Myocyte (in vitro differentiated cells): ENCODE results near the gene NUDT16. TPM values are rescaled to one million over a fixed set of nuclear protein-coding genes. Genes with fewer than 3 reads are reported as not detected.
A peak's percentile ranks its signal among the peaks of the same experiment; 100 is the strongest.
"Not testable (repeated sequence)": the region's sequence is repeated elsewhere in the genome, so short reads cannot be mapped to it uniquely, and the experiment has no call there.

Experiments used
- DNase-seq: peaks from one replicate; pipeline ENCODE4 v3.0.0-alpha.2; 2012; ENCODE audit warnings: low read depth
- polyA plus RNA-seq: library from polyadenylated mRNA; unstranded; fragments of >200 nt; gene quantifications from one replicate; pipeline ENCODE4 v1.2.1, GENCODE V29; 2012; ENCODE audit warnings: missing spikeins
- total RNA-seq: library from RNA; depleted of rRNA; stranded (reverse); fragments of >200 nt; gene quantifications from 2 replicates; pipeline ENCODE4 v1.2.3, GENCODE V29; 2014

The NUDT16 gene
- 16.3 TPM in 2 replicates for total RNA-seq
- polyA plus RNA-seq = 14.0 TPM

- DNase-seq = peak; percentile 99
Measured at GRCh38 chr3:131381445-131382291, at the start of gene NUDT16. TSS of gene NUDT16 (plus strand) at chr3:131381774. CDS start at chr3:131381805, 31 bp downstream.

DNA sequence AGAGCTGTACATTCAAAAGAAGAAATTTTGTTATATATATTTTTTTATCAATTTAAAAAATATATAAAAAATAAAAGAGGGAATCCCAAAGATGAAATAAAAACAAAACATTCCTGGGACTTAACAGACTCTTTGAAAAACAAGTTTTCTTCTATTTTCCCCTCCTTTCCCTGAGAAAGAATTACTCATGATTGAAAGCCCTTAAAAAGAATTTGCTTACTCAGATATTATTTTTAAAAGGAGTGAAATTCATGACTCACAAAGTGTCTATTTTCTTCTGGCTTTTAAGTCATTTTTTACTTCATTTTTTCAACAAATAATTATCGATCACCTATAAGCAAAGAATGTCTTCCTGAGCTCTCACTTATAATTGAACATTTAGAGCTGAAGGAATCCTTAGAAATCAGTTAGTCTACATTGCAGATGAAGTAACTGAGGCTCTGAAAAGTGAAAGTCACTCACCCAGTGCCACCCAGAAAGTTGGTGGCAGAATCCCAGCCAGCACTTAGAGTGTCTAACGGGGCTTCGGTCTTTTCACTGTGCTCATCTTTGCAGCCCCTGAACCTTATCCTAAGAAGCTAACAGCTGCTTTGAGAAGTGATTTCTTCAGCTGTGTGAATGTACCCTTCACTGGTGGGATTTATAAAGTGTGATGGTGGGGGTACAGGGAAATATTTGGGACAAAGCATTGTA is 42.5 kb upstream of the NUDT16 start:
- DNase-seq = no peak

- no peak for DNase-seq
Measured at GRCh38 chr3:131341761-131342160, 39.8 kb upstream of the NUDT16 start.

DNA sequence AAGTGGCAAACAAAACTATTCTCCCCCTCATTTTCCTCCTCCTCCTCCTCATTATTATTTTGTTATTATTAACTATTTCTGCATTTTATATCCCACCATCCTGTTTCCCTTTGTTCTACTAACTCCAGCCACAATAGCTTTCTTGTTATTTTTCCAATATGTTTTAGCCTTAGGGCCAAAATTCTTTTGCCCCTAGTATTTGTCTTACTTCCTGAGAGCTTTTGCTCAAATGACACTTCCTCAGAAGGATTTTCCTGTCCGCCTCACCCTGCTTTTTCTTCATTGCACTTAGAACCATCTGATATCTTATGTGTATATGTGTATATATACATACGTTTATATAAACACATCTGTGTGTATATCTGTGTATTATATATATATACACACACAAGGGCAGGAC is 32.7 kb upstream of the NUDT16 start:
- no peak for DNase-seq

- no peak for DNase-seq
Measured at GRCh38 chr3:131349454-131349853, 32.1 kb upstream of the NUDT16 start.

GRCh38 chr3:131349946-131350347 is 31.6 kb upstream of the NUDT16 start:
- DNase-seq = peak; percentile 36

- no peak for DNase-seq
Measured at GRCh38 chr3:131350506-131350905, 31.1 kb upstream of the NUDT16 start.

DNA sequence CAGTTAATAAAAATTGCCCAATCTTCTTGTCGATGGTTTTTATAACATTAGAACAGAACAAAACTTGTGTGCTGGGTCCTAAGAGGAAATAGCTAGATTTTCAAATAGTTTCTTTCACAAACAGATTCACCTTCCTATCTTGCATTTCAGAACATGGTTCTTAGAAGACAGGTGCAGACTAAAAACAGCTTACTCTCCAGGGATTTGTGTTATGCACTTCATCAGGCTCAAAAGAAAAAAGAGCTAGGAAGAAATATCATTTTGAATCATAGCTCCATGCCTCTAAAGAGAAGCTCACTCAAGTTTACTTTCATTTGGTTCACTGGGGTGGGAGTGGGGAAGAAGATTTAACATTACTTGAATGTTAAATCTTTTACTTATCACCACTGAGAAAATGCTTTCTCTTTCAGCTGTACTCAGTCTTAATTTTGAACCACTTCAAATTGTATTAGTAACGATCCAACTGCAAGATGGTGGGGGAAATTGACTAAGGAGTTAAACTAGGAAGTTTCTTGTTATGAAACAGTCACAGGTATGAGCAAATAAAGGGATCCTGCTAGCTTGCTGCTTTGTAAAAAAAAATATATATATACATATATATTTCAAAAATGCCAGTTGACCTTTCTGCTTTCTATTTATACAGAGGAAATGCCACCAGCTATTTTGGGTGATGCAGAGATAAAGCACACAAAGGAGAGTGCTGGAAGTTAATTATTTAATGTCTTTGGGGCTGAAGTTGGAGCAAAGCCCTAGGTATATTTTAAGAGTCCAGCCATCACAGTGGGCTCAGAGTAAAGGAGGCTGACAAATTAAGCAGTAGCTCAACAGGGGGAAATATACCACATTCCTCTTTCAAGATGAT is 28.3 kb upstream of the NUDT16 start:
- peak; percentile 59 for DNase-seq

DNA sequence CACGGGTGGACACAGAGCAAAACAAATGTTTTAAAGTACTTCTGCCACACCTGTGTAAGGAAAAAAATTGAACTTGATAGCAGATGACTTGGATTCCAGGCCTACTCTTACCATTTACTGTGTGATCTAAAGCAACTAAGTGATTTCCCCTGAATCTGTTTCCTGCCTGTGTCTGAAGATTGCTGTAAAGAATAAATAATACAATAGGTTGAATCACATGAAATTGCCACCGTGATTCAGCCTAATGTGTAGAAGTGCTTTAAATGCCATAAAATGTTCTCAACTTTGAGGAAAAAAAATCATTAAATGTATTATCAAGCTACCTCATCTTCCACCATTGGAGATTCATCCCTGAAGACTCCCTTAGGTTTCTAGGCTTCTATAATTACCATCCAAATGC is 27.6 kb upstream of the NUDT16 start:
- no peak for DNase-seq

- DNase-seq = no peak
Measured at GRCh38 chr3:131356006-131356595, 25.5 kb upstream of the NUDT16 start.

- DNase-seq = no peak
Measured at GRCh38 chr3:131357275-131357674, 24.3 kb upstream of the NUDT16 start.

DNA sequence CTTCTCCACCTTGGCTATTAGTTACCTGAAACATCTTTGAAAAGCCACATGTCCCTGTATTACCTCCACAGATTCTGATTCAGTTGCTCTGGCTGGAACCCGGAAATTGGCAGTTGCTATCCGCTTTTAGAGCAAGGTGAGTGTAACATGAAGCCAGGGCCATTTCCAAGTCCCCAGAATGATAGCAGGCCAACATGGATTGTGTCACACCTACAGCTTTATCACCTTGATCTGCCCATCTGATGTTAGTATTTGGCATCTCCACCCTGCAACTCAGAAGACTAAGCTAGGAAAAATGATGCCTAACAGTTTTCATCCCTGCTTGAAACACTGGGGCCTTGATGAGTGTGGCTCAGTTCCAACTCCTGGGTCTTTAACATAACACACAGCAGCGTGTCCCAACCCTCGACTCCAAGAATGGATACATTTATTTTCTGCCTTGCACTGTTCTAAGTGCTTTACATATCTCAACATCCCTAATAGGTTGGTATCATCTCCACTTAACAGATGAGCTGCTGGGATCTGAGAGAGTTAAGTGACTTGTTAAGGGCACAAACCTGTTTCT is 21.3 kb upstream of the NUDT16 start:
- DNase-seq = no peak

GRCh38 chr3:131361066-131361463 is 20.5 kb upstream of the NUDT16 start:
- DNase-seq = not testable (repeated sequence)

- no peak for DNase-seq
Measured at GRCh38 chr3:131361464-131362421, 19.8 kb upstream of the NUDT16 start.

GRCh38 chr3:131363275-131363674 is 18.3 kb upstream of the NUDT16 start:
- DNase-seq = no peak

- no peak for DNase-seq
Measured at GRCh38 chr3:131370935-131371687, 10.5 kb upstream of the NUDT16 start.

DNA sequence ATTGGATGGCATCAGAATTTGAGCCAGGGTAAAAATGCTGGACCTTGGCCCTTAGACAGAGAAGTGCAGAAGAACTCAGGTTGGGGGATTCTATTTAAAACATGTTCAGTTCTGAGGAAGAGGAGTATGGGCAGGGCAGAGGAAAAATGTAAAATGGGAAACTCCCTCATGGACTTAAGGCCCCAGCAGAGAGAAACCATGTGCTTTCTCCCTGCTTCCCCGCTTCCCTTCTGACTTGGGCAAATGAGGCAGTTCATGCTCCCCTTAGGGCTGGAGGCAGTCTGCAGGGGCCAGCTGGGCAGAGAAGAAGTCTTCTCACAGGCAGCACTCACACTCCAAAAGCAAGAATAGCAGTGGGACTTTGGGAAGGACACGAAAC is 9.9 kb upstream of the NUDT16 start:
- DNase-seq = no peak

- peak; percentile 30 for DNase-seq
Measured at GRCh38 chr3:131374741-131375140, 6.8 kb upstream of the NUDT16 start.
